ENCODE results near the gene GALNT18. TPM values are rescaled to one million over a fixed set of nuclear protein-coding genes. Genes with fewer than 3 reads are reported as not detected.

Gene GALNT18
- total RNA-seq, 6 experiments from 2014 or later, result 3.7 to 11.4 (median 7.8) TPM

GRCh38 chr11:11231763-11232162 lies 390.0 kb downstream of the GALNT18 start:
- no peak for TF ChIP-seq POLR2A (IDR thresholded peaks at IDR 0.05)
- TF ChIP-seq CTCF (IDR thresholded peaks at IDR 0.05), result no peak
- intact Hi-C loops (cut with DNase I), result no loop called here

GRCh38 chr11:11230802-11231562 lies 390.8 kb downstream of the GALNT18 start:
- DNase-seq, result no peak
- Histone ChIP-seq H3K9me3 (no peaks in the 10 kb centered on the region), H3K27me3 (no peaks in the 10 kb centered on the region), H3K4me1 (no peaks in the 10 kb centered on the region), H3K27ac (no peak overlapping the region), H3K4me3 (no peak overlapping the region), H3K36me3 (no peaks in the 10 kb centered on the region)
- peak in 1 of 4 donors; percentile 38 for ATAC-seq
- TF ChIP-seq CTCF (IDR thresholded peaks at IDR 0.05) (peak in 3 of 4 donors; percentile 13 to 26 (median 25)), POLR2A (IDR thresholded peaks at IDR 0.05) (no peak)
- intact Hi-C loops (cut with DNase I), result no loop called here
- 53% methylated on average over 4 of the region's 7 CpGs for WGBS (ENCODE audit: insufficient coverage, low coverage, low lambda C conversion rate, missing lambda C conversion rate)

More at GRCh38 chr11:11231763-11232162, 390.0 kb downstream of the GALNT18 start:
- WGBS (ENCODE audit: insufficient coverage, low coverage, low lambda C conversion rate, missing lambda C conversion rate), result 55% methylated on average over 5 of the region's 5 CpGs
- no peak overlapping the region for H3K4me3 ChIP-seq
- no peaks in the 10 kb centered on the region for H3K36me3 ChIP-seq
- no peaks in the 10 kb centered on the region for H3K4me1 ChIP-seq
- no peaks in the 10 kb centered on the region for H3K9me3 ChIP-seq
- no peaks in the 10 kb centered on the region for H3K27me3 ChIP-seq
- peak in 1 of 4 donors; percentile 28 for ATAC-seq
- no peak overlapping the region for H3K27ac ChIP-seq
- DNase-seq, result no peak

- H3K36me3 ChIP-seq, result no peaks in the 10 kb centered on the region
- TF ChIP-seq POLR2A (IDR thresholded peaks at IDR 0.05), result no peak
- no peaks in the 10 kb centered on the region for H3K9me3 ChIP-seq
- DNase-seq (no peak), ATAC-seq (no peak)
- H3K27me3 ChIP-seq, result no peaks in the 10 kb centered on the region
- no peaks in the 10 kb centered on the region for H3K4me1 ChIP-seq
- no peak overlapping the region for H3K27ac ChIP-seq
- no peak overlapping the region for H3K4me3 ChIP-seq
- intact Hi-C loops (cut with DNase I), result no loop called here
- 86% methylated on average over 1 of the region's 1 CpG for WGBS (ENCODE audit: insufficient coverage, low coverage, low lambda C conversion rate, missing lambda C conversion rate)
Observed at GRCh38 chr11:11230087-11230486, 391.7 kb downstream of the GALNT18 start.

- H3K27me3 ChIP-seq, result no peaks in the 10 kb centered on the region
- no peak for DNase-seq
- no peaks in the 10 kb centered on the region for H3K36me3 ChIP-seq
- no peaks in the 10 kb centered on the region for H3K4me1 ChIP-seq
- no peak overlapping the region for H3K4me3 ChIP-seq
- H3K27ac ChIP-seq, result no peak overlapping the region
- intact Hi-C loops (cut with DNase I), result no loop called here
- no peak for TF ChIP-seq POLR2A (IDR thresholded peaks at IDR 0.05)
- no peak for TF ChIP-seq CTCF (IDR thresholded peaks at IDR 0.05)
- no peak for ATAC-seq
- H3K9me3 ChIP-seq, result no peaks in the 10 kb centered on the region
- WGBS (ENCODE audit: insufficient coverage, low coverage, low lambda C conversion rate, missing lambda C conversion rate), result 60% methylated on average over 1 of the region's 2 CpGs
Observed at GRCh38 chr11:11229647-11230046, 392.2 kb downstream of the GALNT18 start.

GRCh38 chr11:11227296-11228085 lies 394.3 kb downstream of the GALNT18 start:
- no peaks in the 10 kb centered on the region for H3K27me3 ChIP-seq
- no peaks in the 10 kb centered on the region for H3K9me3 ChIP-seq
- H3K36me3 ChIP-seq, result no peaks in the 10 kb centered on the region
- no peak overlapping the region for H3K4me3 ChIP-seq
- ATAC-seq, result no peak
- H3K4me1 ChIP-seq, result no peaks in the 10 kb centered on the region
- intact Hi-C loops (cut with DNase I), result no loop called here
- TF ChIP-seq CTCF (IDR thresholded peaks at IDR 0.05) (no peak), POLR2A (IDR thresholded peaks at IDR 0.05) (no peak)
- 74% methylated on average over 5 of the region's 8 CpGs for WGBS (ENCODE audit: insufficient coverage, low coverage, low lambda C conversion rate, missing lambda C conversion rate)
- no peak overlapping the region for H3K27ac ChIP-seq
- no peak for DNase-seq

Measured in right lobe of liver (tissue), 6 donors.